Measurements from ENCODE around the gene F10.
"Not testable (repeated sequence)": the region's sequence is repeated elsewhere in the genome, so short reads cannot be mapped to it uniquely, and the experiment has no call there.

F10 gene

GRCh38 chr13:113102727-113103126 lies 19.9 kb upstream of the F10 start:
- no peak for DNase-seq

DNA sequence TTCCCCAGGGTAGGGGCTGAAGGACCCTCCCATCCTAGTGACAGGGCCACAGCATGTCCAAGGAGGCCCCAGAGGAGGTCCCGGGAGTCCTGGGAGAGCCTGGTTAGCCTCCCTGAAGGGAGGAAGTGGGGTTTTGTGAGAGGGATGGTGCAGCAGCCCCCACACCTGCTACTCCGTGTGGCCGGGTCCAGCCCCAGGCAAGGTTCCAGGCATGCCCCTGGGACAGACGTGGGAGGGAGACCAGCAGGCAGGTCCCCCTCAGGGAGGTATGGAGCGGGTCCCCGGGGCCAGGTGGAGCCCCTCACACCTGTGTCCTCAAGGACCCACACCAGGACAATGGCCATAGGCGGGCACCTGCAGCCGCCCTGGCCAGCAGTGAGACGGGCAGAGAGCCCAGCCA lies 19.0 kb upstream of the F10 start:
- DNase-seq, result no peak

GRCh38 chr13:113105032-113105920 lies 17.3 kb upstream of the F10 start, which contains the start of gene F7:
Gene F7 (plus strand): TSS chr13:113105791. CDS start chr13:113105842, 51 bp downstream.
- no peak for DNase-seq

- no peak for DNase-seq
Observed at GRCh38 chr13:113105921-113106452, 16.6 kb upstream of the F10 start.

GRCh38 chr13:113106711-113107351 lies 15.8 kb upstream of the F10 start:
- DNase-seq, result no peak

DNA sequence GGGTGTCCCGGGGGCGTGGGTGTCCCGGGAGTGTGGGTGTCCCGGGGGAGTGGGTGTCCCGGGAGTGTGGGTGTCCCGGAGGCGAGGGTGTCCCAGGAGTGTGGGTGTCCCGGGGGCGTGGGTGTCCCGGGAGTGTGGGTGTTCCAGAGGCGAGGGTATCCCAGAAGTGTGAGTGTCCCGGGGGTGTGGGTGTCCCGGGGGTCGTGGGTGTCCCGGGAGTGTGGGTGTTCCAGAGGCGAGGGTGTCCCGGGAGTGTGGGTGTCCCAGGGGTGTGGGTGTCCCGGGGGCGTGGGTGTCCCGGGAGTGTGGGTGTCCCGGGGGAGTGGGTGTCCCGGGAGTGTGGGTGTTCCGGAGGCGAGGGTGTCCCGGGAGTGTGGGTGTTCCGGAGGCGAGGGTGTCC lies 14.1 kb upstream of the F10 start:
- DNase-seq, result not testable (repeated sequence)

DNA sequence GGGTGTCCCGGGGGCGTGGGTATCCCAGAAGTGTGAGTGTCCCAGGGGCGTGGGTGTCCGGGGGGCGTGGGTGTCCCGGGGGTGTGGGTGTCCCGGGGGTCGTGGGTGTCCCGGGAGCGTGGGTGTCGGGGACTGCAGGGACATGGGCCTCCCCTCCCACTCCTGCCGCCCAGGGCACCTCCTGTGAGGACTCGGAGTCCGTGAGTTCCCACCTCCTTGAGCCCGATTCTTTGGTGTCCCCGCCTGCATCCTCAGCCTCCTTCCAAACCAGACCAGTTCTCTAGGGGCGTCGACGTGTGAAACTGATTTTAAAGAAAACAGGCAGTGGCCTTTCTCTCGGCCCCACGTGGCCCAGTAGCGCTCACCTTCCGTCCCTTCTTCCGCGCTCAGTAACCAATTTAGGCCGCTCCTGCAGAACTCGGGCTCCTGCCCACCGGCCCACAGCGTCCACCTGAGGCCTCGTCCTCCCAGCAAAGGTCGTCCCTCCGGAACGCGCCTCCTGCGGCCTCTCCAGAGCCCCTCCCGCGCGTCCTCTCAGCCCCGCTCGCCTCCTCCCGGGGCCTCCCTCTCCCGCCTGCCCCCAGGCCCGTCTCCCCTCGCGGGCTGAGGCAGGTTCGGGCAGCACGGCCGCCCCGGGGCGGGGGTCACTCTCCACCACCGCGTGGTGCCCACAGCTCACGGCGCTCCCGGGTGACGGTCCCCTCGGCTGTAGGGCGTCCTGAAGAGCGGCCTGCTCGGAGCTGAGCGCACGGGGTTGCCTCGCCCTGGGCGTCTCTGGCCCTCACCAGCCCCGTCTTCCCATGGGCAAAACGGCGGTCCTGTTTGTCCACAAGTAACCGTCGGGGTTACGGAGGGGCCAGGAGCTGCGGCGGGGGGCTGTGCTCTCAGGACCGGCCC lies 13.2 kb upstream of the F10 start:
- no peak for DNase-seq

- peak in 3 of 4 experiments; percentile 18 to 60 (median 46) for DNase-seq
Observed at GRCh38 chr13:113110048-113110851, 12.3 kb upstream of the F10 start.

DNA sequence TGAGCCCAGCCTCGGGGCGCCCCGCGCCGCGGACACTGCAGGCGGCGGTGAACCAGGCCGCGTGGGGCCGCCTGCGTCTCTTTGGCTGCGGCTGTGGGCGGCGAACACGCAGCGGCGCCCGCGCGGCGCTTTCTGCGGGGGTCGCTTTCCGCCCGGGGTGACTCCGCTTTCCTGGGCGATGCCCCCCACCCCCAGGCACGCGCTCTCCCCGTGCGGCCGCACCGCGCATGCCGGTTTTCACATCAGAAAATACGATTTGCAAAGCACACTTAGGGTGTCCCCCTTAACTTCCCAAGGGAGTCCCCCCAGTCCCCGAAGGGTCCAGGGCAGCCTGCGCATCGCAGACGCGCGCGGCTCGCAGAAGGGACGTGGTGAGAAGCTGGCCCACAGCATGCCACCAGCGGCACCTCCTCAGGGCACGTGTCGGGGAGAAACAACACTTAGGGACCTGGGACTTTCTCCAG lies 11.7 kb upstream of the F10 start:
- DNase-seq, result no peak

DNA sequence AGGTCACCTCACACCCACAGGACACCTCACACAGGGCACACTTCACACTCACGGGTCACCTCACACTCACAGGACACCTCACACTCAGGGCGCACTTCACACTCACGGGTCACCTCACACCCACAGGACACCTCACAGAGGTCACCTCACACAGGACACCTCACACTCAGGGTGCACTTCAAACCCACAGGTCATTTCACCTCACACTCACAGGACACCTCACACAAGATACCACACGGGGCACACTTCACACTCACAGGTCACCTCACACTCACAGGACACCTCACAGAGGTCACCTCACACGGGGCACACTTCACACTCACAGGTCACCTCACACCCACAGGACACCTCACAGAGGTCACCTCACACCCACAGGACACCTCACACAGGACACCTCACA lies 10.8 kb upstream of the F10 start:
- not testable (repeated sequence) for DNase-seq

DNA sequence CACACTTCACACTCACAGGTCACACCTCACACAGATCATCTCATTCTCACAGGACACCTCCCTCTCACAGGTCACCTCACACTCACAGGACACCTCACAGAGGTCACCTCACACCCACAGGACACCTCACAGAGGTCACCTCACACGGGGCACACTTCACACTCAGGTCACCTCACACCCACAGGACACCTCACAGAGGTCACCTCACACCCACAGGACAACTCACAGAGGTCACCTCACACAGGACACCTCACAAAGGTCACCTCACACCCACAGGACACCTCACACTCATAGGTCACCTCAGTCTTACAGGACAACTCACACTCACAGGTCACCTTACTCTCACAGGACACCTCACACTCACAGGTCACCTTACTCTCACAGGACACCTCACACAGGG lies 10.1 kb upstream of the F10 start:
- DNase-seq, result not testable (repeated sequence)

GRCh38 chr13:113112893-113113845 lies 9.4 kb upstream of the F10 start:
- no peak for DNase-seq

GRCh38 chr13:113113846-113114271 lies 8.7 kb upstream of the F10 start:
- DNase-seq, result no peak

- no peak for DNase-seq
Observed at GRCh38 chr13:113114511-113115362, 7.9 kb upstream of the F10 start.

GRCh38 chr13:113115363-113116205 lies 7.0 kb upstream of the F10 start:
- DNase-seq, result no peak

- no peak for DNase-seq
Observed at GRCh38 chr13:113116206-113116800, 6.3 kb upstream of the F10 start.

DNA sequence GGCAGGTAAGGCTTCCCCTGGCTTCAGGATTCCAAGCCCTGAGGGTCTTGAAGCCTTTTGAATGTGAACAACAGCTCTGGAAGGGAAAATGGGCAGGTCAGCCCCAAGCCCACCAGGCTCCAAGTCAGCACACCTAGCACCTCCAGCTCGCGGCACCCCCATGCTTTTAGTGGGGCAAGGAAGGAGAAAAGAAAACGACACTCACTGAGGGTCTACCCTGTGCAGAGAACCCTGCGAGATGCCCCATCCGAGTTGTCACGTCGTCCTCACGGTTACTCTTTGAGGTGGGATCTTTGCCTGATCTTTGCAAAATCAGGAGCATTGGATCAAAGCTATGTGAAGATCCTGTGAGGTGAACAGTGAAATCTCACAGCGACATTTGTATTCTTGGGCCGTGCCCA lies 5.7 kb upstream of the F10 start:
- no peak for DNase-seq

- DNase-seq, result no peak
Observed at GRCh38 chr13:113117335-113117872, 5.2 kb upstream of the F10 start.

All from suppressor macrophage (primary cell).